ENCODE measurements around the gene PTMA. TPM values are rescaled to one million over a fixed set of nuclear protein-coding genes. Genes with fewer than 3 reads are reported as not detected.
A peak's percentile ranks its signal among the peaks of the same experiment; 100 is the strongest.

Gene PTMA
- total RNA-seq, 2 donors from 2014 or later: 1,703 to 2,175 TPM

GRCh38 chr2:231685349-231686191 is 22.8 kb upstream of the PTMA start:
- DNase-seq (ENCODE audit: low spot score in 2 of 2) (no peak), ATAC-seq (no peak)
- Mint-ChIP-seq H3K36me3 (peaks cover 5% of the 10 kb centered on the region in 2 donors), H3K9me3 (no peaks in the 10 kb centered on the region), H3K27ac (no peak overlapping the region)

- H3K27ac Mint-ChIP-seq: peak overlapping the region in 1 of 2 donors; percentile 15
- ATAC-seq (peak in 1 of 2 donors; percentile 4), DNase-seq (ENCODE audit: low spot score in 2 of 2) (no peak)
- H3K36me3 Mint-ChIP-seq: peaks cover 3% of the 10 kb centered on the region in 2 donors
- no peaks in the 10 kb centered on the region for H3K9me3 Mint-ChIP-seq
These were observed 21.9 kb upstream of the PTMA start for GRCh38 chr2:231686192-231687100.

GRCh38 chr2:231687133-231687852 is 21.0 kb upstream of the PTMA start:
- peak; percentile 89 to 91 for ATAC-seq
- Mint-ChIP-seq H3K9me3 (no peaks in the 10 kb centered on the region), H3K27ac (no peak overlapping the region)

GRCh38 chr2:231687961-231688360 is 20.4 kb upstream of the PTMA start:
- Mint-ChIP-seq H3K36me3 (no peaks in the 10 kb centered on the region), H3K9me3 (no peaks in the 10 kb centered on the region), H3K27ac (no peak overlapping the region)
- DNase-seq (ENCODE audit: low spot score in 2 of 2) (no peak), ATAC-seq (no peak)

More at GRCh38 chr2:231687133-231687852, 21.0 kb upstream of the PTMA start:
- H3K36me3 Mint-ChIP-seq: no peaks in the 10 kb centered on the region
- DNase-seq (ENCODE audit: low spot score in 2 of 2): peak in 1 of 2 donors; percentile 66

GRCh38 chr2:231688719-231689118 is 19.6 kb upstream of the PTMA start:
- DNase-seq (ENCODE audit: low spot score in 2 of 2): no peak
- H3K27ac Mint-ChIP-seq: no peak overlapping the region
- no peak for ATAC-seq
- no peaks in the 10 kb centered on the region for H3K9me3 Mint-ChIP-seq
- H3K36me3 Mint-ChIP-seq: no peaks in the 10 kb centered on the region

GRCh38 chr2:231689124-231689893 is 19.0 kb upstream of the PTMA start:
- no peak for ATAC-seq
- no peak overlapping the region for H3K27ac Mint-ChIP-seq
- DNase-seq (ENCODE audit: low spot score in 2 of 2): no peak
- H3K9me3 Mint-ChIP-seq: no peaks in the 10 kb centered on the region
- no peaks in the 10 kb centered on the region for H3K36me3 Mint-ChIP-seq

GRCh38 chr2:231691251-231691772 is 17.0 kb upstream of the PTMA start:
- Mint-ChIP-seq H3K9me3 (no peaks in the 10 kb centered on the region), H3K27ac (no peak overlapping the region), H3K36me3 (no peaks in the 10 kb centered on the region)
- DNase-seq (ENCODE audit: low spot score in 2 of 2) (no peak), ATAC-seq (no peak)

GRCh38 chr2:231692847-231693246 is 15.5 kb upstream of the PTMA start:
- no peak overlapping the region for H3K27ac Mint-ChIP-seq

GRCh38 chr2:231693956-231694355 is 14.4 kb upstream of the PTMA start:
- DNase-seq (ENCODE audit: low spot score in 2 of 2) (no peak), ATAC-seq (no peak)
- no peaks in the 10 kb centered on the region for H3K36me3 Mint-ChIP-seq
- no peak overlapping the region for H3K27ac Mint-ChIP-seq
- H3K9me3 Mint-ChIP-seq: no peaks in the 10 kb centered on the region

More at GRCh38 chr2:231692847-231693246, 15.5 kb upstream of the PTMA start:
- H3K9me3 Mint-ChIP-seq: no peaks in the 10 kb centered on the region
- H3K36me3 Mint-ChIP-seq: no peaks in the 10 kb centered on the region
- no peak for DNase-seq (ENCODE audit: low spot score in 2 of 2)
- no peak for ATAC-seq

GRCh38 chr2:231696004-231696367 is 12.3 kb upstream of the PTMA start:
- no peaks in the 10 kb centered on the region for H3K36me3 Mint-ChIP-seq
- DNase-seq (ENCODE audit: low spot score in 2 of 2): no peak
- no peaks in the 10 kb centered on the region for H3K9me3 Mint-ChIP-seq
- no peak for ATAC-seq
- no peak overlapping the region for H3K27ac Mint-ChIP-seq

- H3K9me3 Mint-ChIP-seq: no peaks in the 10 kb centered on the region
- no peaks in the 10 kb centered on the region for H3K36me3 Mint-ChIP-seq
- no peak overlapping the region for H3K27ac Mint-ChIP-seq
- ATAC-seq (no peak), DNase-seq (ENCODE audit: low spot score in 2 of 2) (no peak)
These were observed 9.3 kb upstream of the PTMA start for GRCh38 chr2:231699006-231699405.

GRCh38 chr2:231701456-231702373 is 6.6 kb upstream of the PTMA start:
- ATAC-seq: no peak
- Mint-ChIP-seq H3K27ac (peak overlapping the region in 1 of 2 donors; percentile 60), H3K36me3 (peaks cover 5 to 9% of the 10 kb centered on the region in 2 donors), H3K9me3 (no peaks in the 10 kb centered on the region)
- no peak for DNase-seq (ENCODE audit: low spot score in 2 of 2)

GRCh38 chr2:231704017-231704416 is 4.3 kb upstream of the PTMA start:
- Mint-ChIP-seq H3K36me3 (peaks cover 11 to 16% of the 10 kb centered on the region in 2 donors), H3K9me3 (no peaks in the 10 kb centered on the region), H3K27ac (peak overlapping the region in 1 of 2 donors; percentile 45)
- ATAC-seq (no peak), DNase-seq (ENCODE audit: low spot score in 2 of 2) (no peak)

GRCh38 chr2:231706731-231707624 is 1.3 kb upstream of the PTMA start:
- DNase-seq (ENCODE audit: low spot score in 2 of 2) (peak; percentile 98), ATAC-seq (peak; percentile 51 to 53)
- peaks cover 30 to 36% of the 10 kb centered on the region in 2 donors for H3K36me3 Mint-ChIP-seq
- peak overlapping the region; percentile 97 to 100 for H3K27ac Mint-ChIP-seq
- no peaks in the 10 kb centered on the region for H3K9me3 Mint-ChIP-seq

Measured in activated naive CD4-positive, alpha-beta T cell treated with anti-CD3 and anti-CD28 coated beads, Interleukin-2, amount 50 U/mL, for 72 hours (primary cell).